RWPE2 (cell line): ENCODE results near the gene LRRN1.

Experiments
- ATAC-seq: fragments of 200-7000 bp; cut with Tn5 transposase; 3 replicates; pipeline ENCODE4 v1.9.1; 2021; ENCODE audit warnings: low read depth
- DNase-seq: peaks from one replicate; pipeline ENCODE4 v3.0.0-alpha.2; 2020; ENCODE audit warnings: low spot score
- H3K27ac ChIP-seq: fragments of 450-650 bp; 2 replicates; pipeline ENCODE4 v1.5.1; 2017; ENCODE audit warnings: mild to moderate bottlenecking; ENCODE audit not compliant: poor library complexity, severe bottlenecking
- H3K27me3 ChIP-seq: fragments of 250-450 bp; sonication (Bioruptor Pico); 2 replicates; pipeline ENCODE4 v1.5.1; 2021; ENCODE audit warnings: mild to moderate bottlenecking, moderate library complexity; ENCODE audit not compliant: insufficient read depth, poor library complexity, severe bottlenecking
- H3K36me3 ChIP-seq: fragments of 250-450 bp; sonication (Bioruptor Pico); 2 replicates; pipeline ENCODE4 v1.5.1; 2020; ENCODE audit warnings: low read depth, mild to moderate bottlenecking, moderate library complexity
- H3K4me1 ChIP-seq: fragments of 250-450 bp; sonication (Bioruptor Pico); 2 replicates; pipeline ENCODE4 v1.5.1; 2021; ENCODE audit warnings: mild to moderate bottlenecking, moderate library complexity; ENCODE audit not compliant: insufficient read depth, poor library complexity, severe bottlenecking
- H3K4me3 ChIP-seq: fragments of 250-450 bp; sonication (Bioruptor Pico); 2 replicates; pipeline ENCODE4 v1.5.1; 2021; ENCODE audit warnings: mild to moderate bottlenecking, moderate library complexity; ENCODE audit not compliant: severe bottlenecking
- H3K9me3 ChIP-seq: fragments of 250-450 bp; sonication (Bioruptor Pico); 2 replicates; pipeline ENCODE4 v1.5.1; 2021; ENCODE audit warnings: mild to moderate bottlenecking, moderate library complexity; ENCODE audit not compliant: severe bottlenecking
- TF ChIP-seq, protein P1 (sequence below): fragments of 450-650 bp; IDR thresholded peaks from one replicate; pipeline ENCODE4 v1.5.1; 2017; ENCODE audit warnings: mild to moderate bottlenecking, moderate library complexity; ENCODE audit not compliant: poor library complexity, severe bottlenecking

Gene LRRN1

DNA sequence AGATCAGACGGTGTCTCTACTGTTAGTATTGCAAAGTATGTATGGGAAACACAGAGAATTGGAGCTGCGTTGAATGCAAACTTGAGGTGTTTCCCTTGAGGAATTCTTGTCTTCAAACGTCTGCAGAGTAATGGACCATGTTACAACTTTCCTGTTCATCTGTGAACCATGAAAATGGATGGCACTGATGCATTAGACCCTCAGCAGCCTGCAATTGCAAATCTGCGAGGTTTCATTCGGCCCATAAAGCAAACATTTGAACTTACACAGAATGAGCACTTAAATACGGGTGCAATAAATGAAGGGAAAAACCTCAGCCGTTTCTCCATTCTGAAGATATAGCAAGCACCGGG is 49.7 kb downstream of the LRRN1 start:
- Histone ChIP-seq H3K27me3 (no peaks in the 10 kb centered on the region), H3K4me3 (no peak overlapping the region), H3K27ac (no peak overlapping the region), H3K4me1 (no peaks in the 10 kb centered on the region), H3K9me3 (no peaks in the 10 kb centered on the region), H3K36me3 (no peaks in the 10 kb centered on the region)
- no peak for ATAC-seq
- TF ChIP-seq, protein P1, sequence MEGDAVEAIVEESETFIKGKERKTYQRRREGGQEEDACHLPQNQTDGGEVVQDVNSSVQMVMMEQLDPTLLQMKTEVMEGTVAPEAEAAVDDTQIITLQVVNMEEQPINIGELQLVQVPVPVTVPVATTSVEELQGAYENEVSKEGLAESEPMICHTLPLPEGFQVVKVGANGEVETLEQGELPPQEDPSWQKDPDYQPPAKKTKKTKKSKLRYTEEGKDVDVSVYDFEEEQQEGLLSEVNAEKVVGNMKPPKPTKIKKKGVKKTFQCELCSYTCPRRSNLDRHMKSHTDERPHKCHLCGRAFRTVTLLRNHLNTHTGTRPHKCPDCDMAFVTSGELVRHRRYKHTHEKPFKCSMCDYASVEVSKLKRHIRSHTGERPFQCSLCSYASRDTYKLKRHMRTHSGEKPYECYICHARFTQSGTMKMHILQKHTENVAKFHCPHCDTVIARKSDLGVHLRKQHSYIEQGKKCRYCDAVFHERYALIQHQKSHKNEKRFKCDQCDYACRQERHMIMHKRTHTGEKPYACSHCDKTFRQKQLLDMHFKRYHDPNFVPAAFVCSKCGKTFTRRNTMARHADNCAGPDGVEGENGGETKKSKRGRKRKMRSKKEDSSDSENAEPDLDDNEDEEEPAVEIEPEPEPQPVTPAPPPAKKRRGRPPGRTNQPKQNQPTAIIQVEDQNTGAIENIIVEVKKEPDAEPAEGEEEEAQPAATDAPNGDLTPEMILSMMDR, result no peak
- no peak for DNase-seq

DNA sequence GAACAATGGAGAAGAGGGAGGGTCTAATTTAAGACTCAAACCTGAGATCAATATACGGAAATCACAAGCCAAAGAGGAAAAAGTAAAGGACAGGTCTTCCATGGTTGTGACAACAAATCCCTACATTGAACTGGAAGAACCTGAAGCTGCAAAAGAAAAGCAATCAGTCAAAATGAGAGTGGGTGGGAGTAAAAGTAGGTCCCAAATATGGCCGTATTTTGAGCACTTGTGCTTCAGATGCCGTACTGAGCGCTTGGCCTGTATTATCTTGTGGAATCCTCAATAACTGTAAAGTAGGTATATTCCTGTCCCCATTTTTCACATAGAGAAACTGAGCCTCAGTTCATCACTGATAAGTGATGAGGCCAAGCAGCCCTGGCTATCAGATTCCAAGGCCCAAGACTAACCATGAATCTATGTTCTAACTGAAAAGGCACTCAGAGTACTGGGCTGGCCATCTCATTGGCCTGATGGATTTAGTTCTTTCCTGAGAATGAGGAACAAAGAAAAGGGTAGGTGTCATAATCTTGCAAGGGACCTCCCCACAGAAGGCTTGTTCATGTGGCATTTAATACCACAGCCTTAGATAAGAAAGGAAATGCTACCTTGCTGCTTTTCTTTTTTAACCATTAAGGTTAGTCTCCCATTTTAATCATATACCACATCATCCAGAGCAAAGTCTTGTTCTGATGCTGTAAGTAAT is 52.5 kb downstream of the LRRN1 start:
- no peaks in the 10 kb centered on the region for H3K4me1 ChIP-seq
- H3K27ac ChIP-seq, result no peak overlapping the region
- no peak for DNase-seq
- H3K9me3 ChIP-seq, result no peaks in the 10 kb centered on the region
- H3K36me3 ChIP-seq, result no peaks in the 10 kb centered on the region
- no peak for ATAC-seq
- no peak overlapping the region for H3K4me3 ChIP-seq
- TF ChIP-seq, protein P1, result no peak
- H3K27me3 ChIP-seq, result no peaks in the 10 kb centered on the region

DNA sequence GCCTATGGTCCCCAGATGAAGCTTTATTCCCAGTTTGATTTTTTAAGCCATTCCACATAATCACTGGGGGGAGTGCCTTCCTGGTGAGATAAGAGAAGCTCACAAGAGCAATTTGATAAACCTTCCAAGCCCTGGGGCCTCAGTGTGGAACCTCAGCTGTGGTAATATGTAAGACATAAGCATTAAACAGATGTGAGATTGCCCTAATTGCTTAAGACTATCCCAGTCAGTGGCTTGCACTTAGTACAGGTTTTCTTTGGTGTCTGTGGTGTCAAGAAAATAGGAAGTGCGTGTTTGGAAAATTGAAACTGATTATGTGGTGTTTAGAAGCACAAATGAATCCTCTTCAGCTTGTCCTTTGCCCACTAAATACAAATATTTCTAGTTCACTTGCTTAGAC is 54.3 kb downstream of the LRRN1 start:
- H3K4me1 ChIP-seq, result no peaks in the 10 kb centered on the region
- H3K36me3 ChIP-seq, result no peaks in the 10 kb centered on the region
- TF ChIP-seq, protein P1, result no peak
- ATAC-seq, result no peak
- H3K9me3 ChIP-seq, result peaks cover 5% of the 10 kb centered on the region
- H3K27ac ChIP-seq, result no peak overlapping the region
- H3K27me3 ChIP-seq, result no peaks in the 10 kb centered on the region
- DNase-seq, result no peak
- no peak overlapping the region for H3K4me3 ChIP-seq

DNA sequence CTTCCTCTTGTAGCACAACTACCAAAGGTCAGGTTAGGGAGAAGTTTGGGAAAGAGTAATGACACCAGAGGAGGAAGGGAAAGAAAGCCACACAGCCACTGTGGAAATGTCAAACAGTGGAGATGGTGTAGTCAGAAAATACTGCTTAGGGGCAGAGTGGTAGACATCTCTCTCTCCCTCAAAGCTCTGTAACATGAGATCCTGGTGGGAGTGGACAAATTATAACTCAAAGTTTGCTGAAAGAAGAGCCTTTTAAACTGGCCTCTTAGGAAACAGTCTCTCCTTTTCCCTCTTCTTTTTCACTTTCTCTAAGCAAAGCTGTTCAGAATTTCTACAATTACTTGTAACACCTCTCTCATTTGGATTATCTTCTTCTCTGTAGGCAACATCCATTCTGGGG is 55.8 kb downstream of the LRRN1 start:
- Histone ChIP-seq H3K27me3 (no peaks in the 10 kb centered on the region), H3K4me3 (no peak overlapping the region), H3K36me3 (no peaks in the 10 kb centered on the region), H3K9me3 (peaks cover 5% of the 10 kb centered on the region), H3K4me1 (no peaks in the 10 kb centered on the region), H3K27ac (no peak overlapping the region)
- ATAC-seq (no peak), DNase-seq (no peak)
- TF ChIP-seq, protein P1, result no peak

DNA sequence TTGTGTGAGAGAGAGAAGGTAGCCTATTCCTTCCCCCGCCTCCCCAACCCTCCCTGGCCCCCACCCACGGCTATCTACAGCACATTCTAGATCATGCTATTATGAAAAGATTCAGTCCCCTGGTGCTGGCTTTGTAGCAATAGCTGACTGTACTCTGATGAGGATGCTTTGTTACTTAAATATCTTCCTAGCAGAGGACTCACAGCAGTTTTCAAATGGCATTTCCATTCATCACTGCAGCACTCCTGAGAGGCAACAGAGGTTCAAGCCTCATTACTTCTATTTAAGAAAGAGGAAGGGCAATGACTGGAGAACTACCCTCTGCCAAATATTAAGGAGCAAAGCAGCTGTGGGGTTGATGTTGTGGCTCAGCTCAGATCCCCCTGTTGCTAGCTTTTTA is 61.0 kb downstream of the LRRN1 start:
- TF ChIP-seq, protein P1, result no peak
- Histone ChIP-seq H3K27ac (no peak overlapping the region), H3K36me3 (no peaks in the 10 kb centered on the region), H3K27me3 (no peaks in the 10 kb centered on the region), H3K4me1 (no peaks in the 10 kb centered on the region), H3K4me3 (no peak overlapping the region), H3K9me3 (peaks cover 5% of the 10 kb centered on the region)
- no peak for ATAC-seq
- DNase-seq, result no peak
